Measurements from ENCODE around the gene PSMD3. TPM values are rescaled to one million over a fixed set of nuclear protein-coding genes. Genes with fewer than 3 reads are reported as not detected.

Gene PSMD3
- total and polyA plus RNA-seq, 9 of the 15 experiments (the other 6 are each of a cell fraction or from before 2014, with no cell fraction given) = 2.0 to 251 (median 135) TPM

GRCh38 chr17:40023590-40024292 lies 43.1 kb downstream of the PSMD3 start (continued):
- TF ChIP-seq E4F1 (CRISPR knock-in tag; IDR thresholded peaks at IDR 0.05; ENCODE audit: borderline replicate concordance) (no peak), ELF4 (CRISPR knock-in tag; IDR thresholded peaks at IDR 0.05) (no peak), DNMT1 (IDR thresholded peaks at IDR 0.05) (no peak), RERE (CRISPR knock-in tag; IDR thresholded peaks at IDR 0.05; ENCODE audit: borderline replicate concordance) (no peak), GATA2 (CRISPR knock-in tag; IDR thresholded peaks at IDR 0.05) (no peak)

All from K562 (cell line).